Mesendoderm (in vitro differentiated cells): ENCODE measurements around the gene LMF2.

ENCODE experiments used
- DNase-seq: peaks from one replicate; pipeline ENCODE4 v3.0.0; 2013
- H2AK5ac ChIP-seq: 2 replicates; pipeline ENCODE4 v1.6.1; 2013; ENCODE audit warnings: low read length, inconsistent platforms
- H2BK120ac ChIP-seq: 2 replicates; pipeline ENCODE4 v1.6.1; 2013; ENCODE audit warnings: low read depth, mild to moderate bottlenecking, low read length, moderate library complexity, mixed read lengths
- H2BK15ac ChIP-seq: replicated peaks from 2 replicates; pipeline ENCODE4 v1.6.1; 2013; ENCODE audit warnings: low read depth, mild to moderate bottlenecking, moderate library complexity
- H2BK5ac ChIP-seq: 2 replicates; pipeline ENCODE4 v1.6.1; 2013; ENCODE audit warnings: low read length, inconsistent platforms
- H3K18ac ChIP-seq: 2 replicates; pipeline ENCODE4 v1.6.1; 2013; ENCODE audit warnings: mild to moderate bottlenecking, low read length, mixed read lengths
- H3K23ac ChIP-seq: one replicate; pipeline ENCODE4 v1.6.1; 2013; ENCODE audit warnings: low read length
- H3K27ac ChIP-seq: 2 replicates; pipeline ENCODE4 v1.5.1; 2013; ENCODE audit warnings: low read depth, mild to moderate bottlenecking, inconsistent platforms, low read length, moderate library complexity
- H3K27me3 ChIP-seq: 2 replicates; pipeline ENCODE4 v1.6.1; 2013; ENCODE audit warnings: low read length, control low read depth, mild to moderate bottlenecking, inconsistent platforms; ENCODE audit not compliant: insufficient read depth, poor library complexity
- H3K36me3 ChIP-seq: 2 replicates; pipeline ENCODE4 v1.6.1; 2013; ENCODE audit warnings: low read length, inconsistent platforms; ENCODE audit not compliant: control insufficient read depth, insufficient read depth
- H3K4ac ChIP-seq: one replicate; pipeline ENCODE4 v1.6.1; 2013; ENCODE audit warnings: low read depth, mild to moderate bottlenecking, low read length, moderate library complexity
- H3K4me1 ChIP-seq: 2 replicates; pipeline ENCODE4 v1.6.1; 2013; ENCODE audit warnings: low read depth, low read length, inconsistent platforms; ENCODE audit not compliant: control insufficient read depth
- H3K4me2 ChIP-seq: 2 replicates; pipeline ENCODE4 v1.6.1; 2013; ENCODE audit warnings: low read length
- H3K4me3 ChIP-seq: 2 replicates; pipeline ENCODE4 v1.5.1; 2013; ENCODE audit warnings: mild to moderate bottlenecking, low read length
- H3K56ac ChIP-seq: one replicate; pipeline ENCODE4 v1.6.1; 2013; ENCODE audit warnings: low read length
- H3K79me1 ChIP-seq: 2 replicates; pipeline ENCODE4 v1.6.1; 2013; ENCODE audit warnings: low read length, inconsistent platforms
- H3K79me2 ChIP-seq: 2 replicates; pipeline ENCODE4 v1.6.1; 2013; ENCODE audit warnings: mild to moderate bottlenecking, low read length; ENCODE audit not compliant: control insufficient read depth, insufficient read depth
- H3K9ac ChIP-seq: 2 replicates; pipeline ENCODE4 v1.6.1; 2013; ENCODE audit warnings: low read length, inconsistent platforms
- H4K5ac ChIP-seq: one replicate; pipeline ENCODE4 v1.6.1; 2013; ENCODE audit warnings: low read length
- H4K8ac ChIP-seq: one replicate; pipeline ENCODE4 v1.6.1; 2013; ENCODE audit warnings: low read depth, mild to moderate bottlenecking, control low read depth, low read length, moderate library complexity
- WGBS: extraction: QIAGEN DNeasy Blood & Tissue Kit; methylation state at CpG from one replicate; pipeline ENCODE4 v1.1.7; 2013; ENCODE audit warnings: low lambda C conversion rate, missing lambda C conversion rate; ENCODE audit not compliant: insufficient coverage; ENCODE audit errors: extremely low coverage; 5-methylcytosine and 5-hydroxymethylcytosine counted together

Gene LMF2

GRCh38 chr22:50548921-50549790, 41.7 kb upstream of the LMF2 start:
- WGBS, result no CpG with 5 or more reads among the region's 68 CpGs

GRCh38 chr22:50548040-50548920, 40.8 kb upstream of the LMF2 start:
- H3K79me2 ChIP-seq, result no peaks in the 10 kb centered on the region
- H3K36me3 ChIP-seq, result no peaks in the 10 kb centered on the region
- H3K27me3 ChIP-seq, result no peaks in the 10 kb centered on the region
- H3K4me1 ChIP-seq, result no peaks in the 10 kb centered on the region
- no peak overlapping the region for H3K9ac ChIP-seq
- no peak overlapping the region for H3K23ac ChIP-seq
- no peak overlapping the region for H2BK15ac ChIP-seq
- no peak overlapping the region for H4K5ac ChIP-seq
- no peak overlapping the region for H2AK5ac ChIP-seq
- no peak overlapping the region for H3K4me2 ChIP-seq
- no peak overlapping the region for H3K4me3 ChIP-seq
- H3K27ac ChIP-seq, result no peak overlapping the region
- DNase-seq, result no peak
- H2BK5ac ChIP-seq, result no peak overlapping the region
- no peak overlapping the region for H3K56ac ChIP-seq
- H2BK120ac ChIP-seq, result no peak overlapping the region
- H3K18ac ChIP-seq, result no peak overlapping the region
- H3K79me1 ChIP-seq, result no peaks in the 10 kb centered on the region
- WGBS, result no CpG with 5 or more reads among the region's 56 CpGs
- no peak overlapping the region for H3K4ac ChIP-seq
- no peak overlapping the region for H4K8ac ChIP-seq

More at GRCh38 chr22:50548921-50549790, 41.7 kb upstream of the LMF2 start:
- Histone ChIP-seq H3K23ac (no peak overlapping the region), H3K36me3 (no peaks in the 10 kb centered on the region), H3K79me2 (no peaks in the 10 kb centered on the region), H3K4me2 (no peak overlapping the region), H3K79me1 (no peaks in the 10 kb centered on the region), H3K56ac (no peak overlapping the region), H3K4me3 (no peak overlapping the region), H3K27ac (no peak overlapping the region), H3K4ac (no peak overlapping the region), H3K4me1 (no peaks in the 10 kb centered on the region), H3K9ac (no peak overlapping the region), H4K8ac (no peak overlapping the region), H4K5ac (no peak overlapping the region), H3K18ac (no peak overlapping the region), H3K27me3 (no peaks in the 10 kb centered on the region), H2BK120ac (no peak overlapping the region), H2BK15ac (no peak overlapping the region), H2BK5ac (no peak overlapping the region), H2AK5ac (no peak overlapping the region)
- DNase-seq, result no peak

GRCh38 chr22:50547263-50547985, 39.9 kb upstream of the LMF2 start:
- Histone ChIP-seq H4K5ac (no peak overlapping the region), H3K27me3 (no peaks in the 10 kb centered on the region), H2BK5ac (no peak overlapping the region), H3K4me1 (no peaks in the 10 kb centered on the region), H3K18ac (no peak overlapping the region), H3K23ac (no peak overlapping the region), H3K79me1 (no peaks in the 10 kb centered on the region), H3K4ac (no peak overlapping the region), H3K27ac (no peak overlapping the region), H4K8ac (no peak overlapping the region), H3K4me3 (no peak overlapping the region), H3K56ac (no peak overlapping the region), H2BK15ac (no peak overlapping the region), H3K4me2 (no peak overlapping the region), H3K36me3 (no peaks in the 10 kb centered on the region), H3K79me2 (no peaks in the 10 kb centered on the region), H2AK5ac (no peak overlapping the region), H2BK120ac (no peak overlapping the region), H3K9ac (no peak overlapping the region)
- WGBS, result no CpG with 5 or more reads among the region's 35 CpGs
- DNase-seq, result no peak

- no peak overlapping the region for H3K27ac ChIP-seq
- H3K4ac ChIP-seq, result no peak overlapping the region
- H3K9ac ChIP-seq, result no peak overlapping the region
- H3K4me1 ChIP-seq, result no peaks in the 10 kb centered on the region
- no peaks in the 10 kb centered on the region for H3K79me2 ChIP-seq
- H4K5ac ChIP-seq, result no peak overlapping the region
- no peak overlapping the region for H2AK5ac ChIP-seq
- H3K4me2 ChIP-seq, result no peak overlapping the region
- H3K18ac ChIP-seq, result no peak overlapping the region
- H3K27me3 ChIP-seq, result no peaks in the 10 kb centered on the region
- H2BK5ac ChIP-seq, result no peak overlapping the region
- H3K4me3 ChIP-seq, result no peak overlapping the region
- no peak overlapping the region for H2BK120ac ChIP-seq
- no peaks in the 10 kb centered on the region for H3K36me3 ChIP-seq
- H3K79me1 ChIP-seq, result no peaks in the 10 kb centered on the region
- WGBS, result no CpG with 5 or more reads among the region's 78 CpGs
- no peak overlapping the region for H3K23ac ChIP-seq
- no peak overlapping the region for H2BK15ac ChIP-seq
- no peak for DNase-seq
- no peak overlapping the region for H3K56ac ChIP-seq
- no peak overlapping the region for H4K8ac ChIP-seq
Observed at GRCh38 chr22:50546326-50547262, 39.1 kb upstream of the LMF2 start.
